Smooth muscle cell (in vitro differentiated cells): ENCODE measurements around the gene TRAPPC3L. TPM values are rescaled to one million over a fixed set of nuclear protein-coding genes. Genes with fewer than 3 reads are reported as not detected.

Experiments
- DNase-seq: peaks from one replicate; lab custom pipeline; 2025; ENCODE audit not compliant: unreplicated experiment; lab: John Stamatoyannopoulos, UW
- H2AFZ ChIP-seq: fragments of 200-600 bp; sonication (generic); 2 replicates; pipeline ENCODE4 v1.6.0; 2016; ENCODE audit warnings: antibody characterized with exemption, low read depth, mild to moderate bottlenecking
- H3F3A ChIP-seq: fragments of 200-600 bp; sonication (generic); 2 replicates; pipeline ENCODE4 v1.6.0; 2017; ENCODE audit warnings: antibody characterized with exemption, low read depth
- H3K27ac ChIP-seq: fragments of 200-600 bp; sonication (generic); 2 replicates; pipeline ENCODE4 v1.5.1; 2016; ENCODE audit warnings: low read depth, mild to moderate bottlenecking
- H3K27me3 ChIP-seq: fragments of 200-600 bp; sonication (generic); 2 replicates; pipeline ENCODE4 v1.6.1; 2016; ENCODE audit warnings: low read depth, mild to moderate bottlenecking
- H3K36me3 ChIP-seq: fragments of 200-600 bp; sonication (generic); 2 replicates; pipeline ENCODE4 v1.5.1; 2016; ENCODE audit warnings: low read depth
- H3K4me1 ChIP-seq: fragments of 200-600 bp; sonication (generic); 2 replicates; pipeline ENCODE4 v1.5.1; 2016; ENCODE audit warnings: low read depth
- H3K4me2 ChIP-seq: fragments of 200-600 bp; sonication (generic); 2 replicates; pipeline ENCODE4 v1.6.0; 2016; ENCODE audit warnings: mild to moderate bottlenecking
- H3K4me3 ChIP-seq: fragments of 200-600 bp; sonication (generic); 2 replicates; pipeline ENCODE4 v1.5.1; 2016; ENCODE audit warnings: mild to moderate bottlenecking
- H3K79me2 ChIP-seq: fragments of 200-600 bp; sonication (generic); 2 replicates; pipeline ENCODE4 v1.6.0; 2016; ENCODE audit warnings: low read depth, mild to moderate bottlenecking
- H3K9ac ChIP-seq: fragments of 200-600 bp; sonication (generic); 2 replicates; pipeline ENCODE4 v1.6.0; 2016; ENCODE audit warnings: low read depth
- H3K9me3 ChIP-seq: fragments of 200-600 bp; sonication (generic); replicated peaks from 2 replicates; pipeline ENCODE4 v1.5.1; 2016; ENCODE audit warnings: low read depth
- H4K20me1 ChIP-seq: fragments of 200-600 bp; sonication (generic); 2 replicates; pipeline ENCODE4 v1.6.0; 2016; ENCODE audit warnings: low read depth
- WGBS: methylation state at CpG from one replicate; pipeline ENCODE4 v1.1.7; 2016; ENCODE audit warnings: low lambda C conversion rate; 5-methylcytosine and 5-hydroxymethylcytosine counted together
- polyA plus RNA-seq: library from polyadenylated mRNA; unstranded; fragments of >200 nt; fragmentation: Nextera tagmentation; extraction: Ambion mirVana; gene quantifications from 2 replicates; pipeline ENCODE4 v1.2.1, GENCODE V29; 2016
- total RNA-seq: library from RNA; depleted of rRNA; stranded (reverse); fragments of >200 nt; gene quantifications from 2 replicates; pipeline ENCODE4 v1.2.3, GENCODE V29; 2014
- TF ChIP-seq, protein P1 (sequence below): fragments of 200-600 bp; sonication (generic); IDR thresholded peaks from 2 replicates; pipeline ENCODE4 v1.5.1; 2017; ENCODE audit warnings: borderline replicate concordance, mild to moderate bottlenecking, antibody characterized with exemption; ENCODE audit not compliant: insufficient read depth, poor library complexity, severe bottlenecking

TRAPPC3L gene
- total and polyA plus RNA-seq, 2 experiments from 2014 or later = 0.11 TPM; not detected in 1

DNA sequence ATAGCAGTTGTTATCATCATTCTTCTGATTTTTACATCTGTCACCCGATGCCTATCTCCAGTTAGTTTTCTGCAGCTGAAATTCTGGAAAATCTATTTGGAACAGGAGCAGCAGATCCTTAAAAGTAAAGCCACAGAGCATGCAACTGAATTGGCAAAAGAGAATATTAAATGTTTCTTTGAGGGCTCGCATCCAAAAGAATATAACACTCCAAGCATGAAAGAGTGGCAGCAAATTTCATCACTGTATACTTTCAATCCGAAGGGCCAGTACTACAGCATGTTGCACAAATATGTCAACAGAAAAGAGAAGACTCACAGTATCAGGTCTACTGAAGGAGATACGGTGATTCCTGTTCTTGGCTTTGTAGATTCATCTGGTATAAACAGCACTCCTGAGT, 82.2 kb downstream of the TRAPPC3L start:
- Histone ChIP-seq H3K4me3 (no peak overlapping the region), H2AFZ (no peak overlapping the region), H3K36me3 (no peaks in the 10 kb centered on the region), H3F3A (no peaks in the 10 kb centered on the region), H4K20me1 (no peaks in the 10 kb centered on the region), H3K4me1 (peaks cover 3% of the 10 kb centered on the region), H3K79me2 (no peaks in the 10 kb centered on the region), H3K27me3 (peaks cover 39% of the 10 kb centered on the region), H3K4me2 (no peak overlapping the region), H3K27ac (no peak overlapping the region), H3K9me3 (no peaks in the 10 kb centered on the region), H3K9ac (no peak overlapping the region)
- 96% methylated on average over 4 of the region's 4 CpGs for WGBS
- no peak for DNase-seq
- TF ChIP-seq, protein P1, sequence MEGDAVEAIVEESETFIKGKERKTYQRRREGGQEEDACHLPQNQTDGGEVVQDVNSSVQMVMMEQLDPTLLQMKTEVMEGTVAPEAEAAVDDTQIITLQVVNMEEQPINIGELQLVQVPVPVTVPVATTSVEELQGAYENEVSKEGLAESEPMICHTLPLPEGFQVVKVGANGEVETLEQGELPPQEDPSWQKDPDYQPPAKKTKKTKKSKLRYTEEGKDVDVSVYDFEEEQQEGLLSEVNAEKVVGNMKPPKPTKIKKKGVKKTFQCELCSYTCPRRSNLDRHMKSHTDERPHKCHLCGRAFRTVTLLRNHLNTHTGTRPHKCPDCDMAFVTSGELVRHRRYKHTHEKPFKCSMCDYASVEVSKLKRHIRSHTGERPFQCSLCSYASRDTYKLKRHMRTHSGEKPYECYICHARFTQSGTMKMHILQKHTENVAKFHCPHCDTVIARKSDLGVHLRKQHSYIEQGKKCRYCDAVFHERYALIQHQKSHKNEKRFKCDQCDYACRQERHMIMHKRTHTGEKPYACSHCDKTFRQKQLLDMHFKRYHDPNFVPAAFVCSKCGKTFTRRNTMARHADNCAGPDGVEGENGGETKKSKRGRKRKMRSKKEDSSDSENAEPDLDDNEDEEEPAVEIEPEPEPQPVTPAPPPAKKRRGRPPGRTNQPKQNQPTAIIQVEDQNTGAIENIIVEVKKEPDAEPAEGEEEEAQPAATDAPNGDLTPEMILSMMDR = no peak

DNA sequence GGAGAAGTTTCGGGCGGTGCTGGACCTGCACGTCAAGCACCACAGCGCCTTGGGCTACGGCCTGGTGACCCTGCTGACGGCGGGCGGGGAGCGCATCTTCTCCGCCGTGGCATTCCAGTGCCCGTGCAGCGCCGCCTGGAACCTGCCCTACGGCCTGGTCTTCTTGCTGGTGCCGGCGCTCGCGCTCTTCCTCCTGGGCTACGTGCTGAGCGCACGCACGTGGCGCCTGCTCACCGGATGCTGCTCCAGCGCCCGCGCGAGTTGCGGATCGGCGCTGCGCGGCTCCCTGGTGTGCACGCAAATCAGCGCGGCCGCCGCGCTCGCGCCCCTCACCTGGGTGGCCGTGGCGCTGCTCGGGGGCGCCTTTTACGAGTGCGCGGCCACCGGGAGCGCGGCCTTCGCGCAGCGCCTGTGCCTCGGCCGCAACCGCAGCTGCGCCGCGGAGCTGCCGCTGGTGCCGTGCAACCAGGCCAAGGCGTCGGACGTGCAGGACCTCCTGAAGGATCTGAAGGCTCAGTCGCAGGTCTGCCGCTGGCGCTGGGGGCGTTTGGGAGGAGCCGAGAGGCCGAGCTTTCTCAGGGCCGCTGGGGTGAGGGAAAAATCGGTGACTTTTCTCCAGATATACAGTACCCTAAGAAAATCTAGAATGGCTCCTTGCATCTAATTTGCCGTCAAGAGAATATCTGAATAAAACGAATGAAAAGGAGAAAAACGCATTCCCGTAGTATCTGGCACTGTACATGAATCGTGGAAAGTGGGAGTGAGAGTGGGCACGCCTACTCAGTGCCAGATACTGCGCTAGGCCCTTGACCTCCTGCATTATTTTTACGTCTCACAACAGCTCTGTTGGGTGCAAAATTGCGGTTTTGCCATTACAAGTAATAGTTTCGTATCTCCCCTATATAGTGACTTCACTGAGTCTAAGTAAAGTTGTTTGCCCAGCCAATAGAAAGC, 83.3 kb downstream of the TRAPPC3L start:
- no peaks in the 10 kb centered on the region for H4K20me1 ChIP-seq
- peak overlapping the region; percentile 56 for H3K4me3 ChIP-seq
- no peaks in the 10 kb centered on the region for H3K36me3 ChIP-seq
- 13% methylated on average over 67 of the region's 84 CpGs for WGBS
- peak overlapping the region; percentile 92 for H3K4me2 ChIP-seq
- DNase-seq = peak; percentile 18
- peaks cover 39% of the 10 kb centered on the region for H3K27me3 ChIP-seq
- H3F3A ChIP-seq = no peaks in the 10 kb centered on the region
- no peak overlapping the region for H3K27ac ChIP-seq
- no peaks in the 10 kb centered on the region for H3K79me2 ChIP-seq
- no peaks in the 10 kb centered on the region for H3K9me3 ChIP-seq
- TF ChIP-seq, protein P1 = no peak
- no peak overlapping the region for H3K9ac ChIP-seq
- peak overlapping the region; percentile 86 for H2AFZ ChIP-seq
- H3K4me1 ChIP-seq = peaks cover 3% of the 10 kb centered on the region

DNA sequence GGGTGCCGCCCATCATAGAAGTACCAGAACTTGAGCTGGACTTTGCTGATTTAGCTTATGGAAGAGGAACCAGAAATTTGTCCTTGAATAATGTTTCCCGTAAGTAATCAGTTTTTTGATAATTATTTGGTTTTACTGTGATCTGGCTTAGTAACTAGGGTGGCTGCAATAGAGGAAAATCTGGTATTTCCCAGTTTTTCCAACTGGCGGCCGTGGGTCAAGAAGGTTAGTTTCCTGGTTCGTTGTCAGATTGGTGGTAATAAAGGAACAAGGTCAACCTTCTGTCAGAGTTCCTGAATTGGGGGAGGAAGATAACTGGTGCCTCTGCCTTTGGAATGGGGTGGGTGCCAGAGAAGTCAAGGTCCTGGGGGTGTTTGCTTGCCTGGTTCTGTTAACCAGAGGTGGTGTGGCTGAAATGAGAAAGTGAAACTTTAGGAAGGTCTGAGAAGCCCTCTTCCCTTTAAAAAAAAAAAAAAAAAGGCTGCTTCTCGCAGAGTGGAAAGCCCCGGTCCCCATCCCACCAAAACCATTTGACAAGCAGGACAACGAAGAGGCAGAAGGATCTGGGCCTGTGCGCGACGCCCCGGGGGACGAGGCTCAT, 84.1 kb downstream of the TRAPPC3L start, which contains the start of gene CALHM6:
TSS of gene CALHM6 (plus strand) at position 45 of the 601 bp plus-strand sequence. CDS start at position 600, 555 bp downstream.
- 48% methylated on average over 13 of the region's 13 CpGs for WGBS
- H3K9me3 ChIP-seq = no peaks in the 10 kb centered on the region
- no peaks in the 10 kb centered on the region for H4K20me1 ChIP-seq
- no peak for DNase-seq
- no peaks in the 10 kb centered on the region for H3K79me2 ChIP-seq
- peaks cover 3% of the 10 kb centered on the region for H3K4me1 ChIP-seq
- H3K4me2 ChIP-seq = peak within 1 kb of the TSS; percentile 92
- H3K27me3 ChIP-seq = peaks cover 39% of the 10 kb centered on the region
- H3K27ac ChIP-seq = no peak within 1 kb of the TSS
- H3K4me3 ChIP-seq = peak within 1 kb of the TSS; percentile 56
- H3F3A ChIP-seq = no peaks in the 10 kb centered on the region
- peak within 1 kb of the TSS; percentile 86 for H2AFZ ChIP-seq
- no peak within 1 kb of the TSS for H3K9ac ChIP-seq
- no peaks in the 10 kb centered on the region for H3K36me3 ChIP-seq
- TF ChIP-seq, protein P1 = no peak
